Measurements from ENCODE around the gene LCE1D. TPM values are rescaled to one million over a fixed set of nuclear protein-coding genes. Genes with fewer than 3 reads are reported as not detected.

LCE1D gene
- total RNA-seq, 2 experiments from 2014 or later = not detected

DNA sequence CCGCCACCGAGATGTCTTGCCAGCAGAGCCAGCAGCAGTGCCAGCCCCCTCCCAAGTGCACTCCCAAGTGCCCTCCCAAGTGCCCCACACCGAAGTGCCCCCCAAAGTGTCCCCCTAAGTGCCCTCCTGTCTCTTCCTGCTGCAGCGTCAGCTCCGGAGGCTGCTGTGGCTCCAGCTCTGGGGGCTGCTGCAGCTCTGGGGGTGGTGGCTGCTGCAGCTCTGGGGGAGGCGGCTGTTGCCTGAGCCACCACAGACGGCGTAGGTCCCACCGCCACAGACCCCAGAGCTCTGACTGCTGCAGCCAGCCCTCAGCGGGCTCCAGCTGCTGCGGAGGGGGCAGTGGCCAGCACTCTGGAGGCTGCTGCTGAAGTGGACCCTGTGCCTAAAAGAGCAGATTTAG lies 20.2 kb upstream of the LCE1D start:
- no peak overlapping the region for H3K27ac Mint-ChIP-seq
- H3K27me3 Mint-ChIP-seq = peaks cover 10% of the 10 kb centered on the region
- H3K36me3 Mint-ChIP-seq = no peaks in the 10 kb centered on the region
- no peak for ATAC-seq (ENCODE audit: low read depth)
- H3K9me3 Mint-ChIP-seq = peaks cover 2% of the 10 kb centered on the region
- H3K4me3 Mint-ChIP-seq = no peak overlapping the region
- DNase-seq = no peak
- POLR2A ChIA-PET = no interaction called here
- H3K4me1 Mint-ChIP-seq = no peaks in the 10 kb centered on the region

- ATAC-seq (ENCODE audit: low read depth) = no peak
- DNase-seq = no peak
- POLR2A ChIA-PET = no interaction called here
- Mint-ChIP-seq H3K36me3 (no peaks in the 10 kb centered on the region), H3K9me3 (no peaks in the 10 kb centered on the region), H3K27ac (no peak overlapping the region), H3K4me1 (no peaks in the 10 kb centered on the region), H3K27me3 (peaks cover 11% of the 10 kb centered on the region), H3K4me3 (no peak overlapping the region)
Observed at GRCh38 chr1:152777510-152778137, 18.9 kb upstream of the LCE1D start.

DNA sequence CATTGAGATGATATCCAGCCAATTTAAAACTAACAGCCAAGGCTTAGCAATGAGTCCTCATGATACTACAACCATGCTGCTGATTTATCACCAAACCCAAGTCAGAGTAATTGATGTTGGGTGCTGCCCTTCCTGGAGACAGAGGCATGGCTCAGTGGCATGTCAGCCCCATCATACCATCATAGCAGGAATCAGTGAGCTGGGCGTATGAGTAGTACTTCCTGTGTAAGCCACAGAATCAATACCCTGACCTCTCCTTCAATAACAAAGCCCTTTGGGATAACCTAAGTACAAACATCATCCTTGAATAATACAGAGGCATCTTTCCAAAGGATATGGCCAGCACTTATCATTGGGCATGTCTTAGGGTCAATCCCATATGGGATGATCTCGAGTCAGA lies 13.4 kb upstream of the LCE1D start:
- Mint-ChIP-seq H3K4me3 (no peak overlapping the region), H3K36me3 (no peaks in the 10 kb centered on the region), H3K9me3 (no peaks in the 10 kb centered on the region), H3K4me1 (no peaks in the 10 kb centered on the region), H3K27ac (no peak overlapping the region), H3K27me3 (peaks cover 27% of the 10 kb centered on the region)
- no peak for ATAC-seq (ENCODE audit: low read depth)
- POLR2A ChIA-PET = no interaction called here
- DNase-seq = no peak

GRCh38 chr1:152786077-152786476 lies 10.4 kb upstream of the LCE1D start, which contains the start of gene LCE1E:
Gene LCE1E, plus strand, starts transcription at chr1:152786257. Its CDS starts 1,043 bp downstream, at chr1:152787300.
- Mint-ChIP-seq H3K4me1 (no peaks in the 10 kb centered on the region), H3K27me3 (peaks cover 21% of the 10 kb centered on the region), H3K9me3 (no peaks in the 10 kb centered on the region), H3K4me3 (no peak within 1 kb of the TSS), H3K27ac (no peak within 1 kb of the TSS), H3K36me3 (no peaks in the 10 kb centered on the region)
- ATAC-seq (ENCODE audit: low read depth) (no peak), DNase-seq (no peak)
- POLR2A ChIA-PET = no interaction called here

DNA sequence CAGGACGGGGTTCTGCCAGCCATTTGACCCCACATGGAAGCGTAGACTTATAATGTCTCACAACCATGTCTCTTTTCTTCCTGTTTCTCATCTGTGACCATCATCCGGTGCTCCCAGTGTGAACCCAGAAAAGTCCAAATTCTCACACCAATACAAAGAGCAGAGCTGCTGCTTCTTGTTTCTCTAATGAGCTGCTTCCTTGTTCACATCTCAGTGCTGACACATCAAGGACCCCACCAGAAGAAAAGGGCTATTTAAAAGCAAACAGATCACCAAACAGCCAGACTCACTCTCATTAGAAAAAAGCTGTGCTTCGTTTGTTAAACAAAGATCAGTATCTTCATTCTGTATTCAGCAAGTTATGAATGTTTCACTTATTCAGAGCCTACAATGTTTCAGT lies 835 bp upstream of the LCE1D start:
- Mint-ChIP-seq H3K27me3 (peaks cover 7% of the 10 kb centered on the region), H3K27ac (no peak overlapping the region), H3K4me1 (no peaks in the 10 kb centered on the region), H3K4me3 (no peak overlapping the region), H3K36me3 (no peaks in the 10 kb centered on the region), H3K9me3 (no peaks in the 10 kb centered on the region)
- DNase-seq = no peak
- ATAC-seq (ENCODE audit: low read depth) = no peak
- POLR2A ChIA-PET = no interaction called here

DNA sequence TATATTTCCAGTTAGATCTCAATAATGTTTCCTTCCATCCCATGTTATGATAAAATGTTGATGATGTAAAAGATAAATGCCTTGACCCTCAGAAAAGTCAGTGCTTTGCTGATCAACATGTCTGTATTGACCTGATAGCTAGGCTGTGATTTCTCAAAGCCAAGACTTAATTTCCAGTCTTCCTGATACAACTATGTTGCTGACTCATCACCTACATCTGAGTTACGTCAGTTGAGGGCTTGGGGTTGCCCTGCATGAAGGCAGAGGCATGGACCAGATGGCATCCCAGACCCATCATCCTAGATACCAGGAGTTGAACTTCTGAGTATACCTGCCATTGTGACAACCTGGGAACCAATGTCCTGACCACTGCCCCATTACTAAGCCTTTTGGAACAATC lies 4.8 kb downstream of the LCE1D start:
- Mint-ChIP-seq H3K4me3 (no peak overlapping the region), H3K27ac (no peak overlapping the region), H3K36me3 (no peaks in the 10 kb centered on the region), H3K4me1 (no peaks in the 10 kb centered on the region), H3K9me3 (no peaks in the 10 kb centered on the region), H3K27me3 (peaks cover 5% of the 10 kb centered on the region)
- POLR2A ChIA-PET = no interaction called here
- ATAC-seq (ENCODE audit: low read depth) = no peak
- no peak for DNase-seq

- no peak for DNase-seq
- POLR2A ChIA-PET = no interaction called here
- peaks cover 13% of the 10 kb centered on the region for H3K27me3 Mint-ChIP-seq
Observed at GRCh38 chr1:152806576-152806975, 10.1 kb downstream of the LCE1D start, which contains the start of gene LCE1C. Gene LCE1C, minus strand, starts transcription at chr1:152806651. Its CDS starts 1,173 bp downstream, at chr1:152805478.

DNA sequence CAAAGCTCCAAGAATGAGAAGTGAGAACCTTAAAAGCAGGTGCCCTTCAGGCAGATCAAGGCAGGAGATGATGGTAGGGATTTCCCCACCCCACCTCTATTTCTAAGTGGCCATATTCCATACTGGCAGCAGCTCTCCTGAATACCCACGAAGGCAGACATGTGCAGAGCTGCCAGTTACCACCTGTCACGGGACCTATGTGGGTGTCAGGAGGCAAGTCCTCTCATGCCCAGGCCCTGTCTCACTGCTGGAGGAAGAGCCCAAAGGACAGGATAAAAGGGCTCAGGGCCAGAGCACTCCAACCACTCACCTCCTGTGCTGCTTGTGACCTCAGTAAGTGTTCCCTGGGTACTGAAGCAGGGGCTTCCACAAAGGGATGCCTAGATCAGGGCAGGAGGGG lies 14.5 kb downstream of the LCE1D start:
- Mint-ChIP-seq H3K4me1 (no peaks in the 10 kb centered on the region), H3K27ac (no peak overlapping the region), H3K4me3 (no peak overlapping the region), H3K36me3 (no peaks in the 10 kb centered on the region), H3K9me3 (no peaks in the 10 kb centered on the region), H3K27me3 (peaks cover 13% of the 10 kb centered on the region)
- POLR2A ChIA-PET = no interaction called here
- ATAC-seq (ENCODE audit: low read depth) = no peak
- no peak for DNase-seq

More at GRCh38 chr1:152806576-152806975, 10.1 kb downstream of the LCE1D start, which contains the start of gene LCE1C:
- Mint-ChIP-seq H3K4me3 (no peak within 1 kb of the TSS), H3K27ac (no peak within 1 kb of the TSS), H3K36me3 (no peaks in the 10 kb centered on the region), H3K9me3 (no peaks in the 10 kb centered on the region), H3K4me1 (no peaks in the 10 kb centered on the region)
- no peak for ATAC-seq (ENCODE audit: low read depth)

DNA sequence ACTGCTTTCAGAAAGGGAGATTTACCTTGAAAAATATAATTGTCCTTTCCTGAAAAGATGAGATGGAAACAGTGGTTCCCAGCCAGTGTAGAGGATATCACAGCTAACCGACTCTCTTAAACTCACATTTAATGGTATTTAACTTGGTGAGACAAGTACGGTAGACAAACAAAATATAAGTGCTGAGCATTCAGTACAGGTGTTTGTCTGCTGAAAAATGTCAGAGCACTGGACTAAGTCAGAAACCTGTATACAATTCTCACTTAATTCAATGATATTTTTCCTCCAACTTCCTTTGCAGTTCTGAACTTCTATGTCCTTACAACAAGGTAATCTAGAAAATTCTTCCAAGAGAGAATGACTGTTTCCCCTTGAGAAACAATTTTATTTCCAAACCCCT lies 15.2 kb downstream of the LCE1D start, which contains the start of gene LCE1B:
LCE1B (plus strand) TSS at position 301 of the 400 bp plus-strand sequence. CDS start 476 bp downstream, outside the sequence.
- no peak for ATAC-seq (ENCODE audit: low read depth)
- POLR2A ChIA-PET = no interaction called here
- Mint-ChIP-seq H3K4me1 (no peaks in the 10 kb centered on the region), H3K27me3 (peaks cover 13% of the 10 kb centered on the region), H3K36me3 (no peaks in the 10 kb centered on the region), H3K9me3 (no peaks in the 10 kb centered on the region), H3K4me3 (no peak within 1 kb of the TSS), H3K27ac (no peak within 1 kb of the TSS)
- DNase-seq = no peak

DNA sequence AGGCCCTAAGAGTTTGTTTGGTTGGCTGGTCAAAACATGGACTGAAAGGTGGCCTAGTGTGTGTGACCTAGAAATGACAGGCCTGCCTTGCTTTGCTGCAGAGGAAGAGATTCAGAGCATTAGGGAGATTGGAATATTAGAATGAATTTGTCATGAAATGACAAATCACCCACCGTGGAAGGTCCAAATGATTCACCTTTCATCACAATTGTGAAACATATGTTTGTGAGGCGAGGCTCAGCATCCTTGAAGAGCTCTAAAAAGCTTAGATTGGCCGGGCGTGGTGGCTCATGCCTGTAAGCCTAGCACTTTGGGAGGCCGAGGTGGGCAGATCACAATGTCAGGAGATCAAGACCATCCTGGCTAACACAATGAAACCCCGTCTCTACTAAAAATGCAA lies 20.8 kb downstream of the LCE1D start:
- no peak for ATAC-seq (ENCODE audit: low read depth)
- POLR2A ChIA-PET = no interaction called here
- no peak for DNase-seq
- H3K27me3 Mint-ChIP-seq = no peaks in the 10 kb centered on the region
- no peak overlapping the region for H3K4me3 Mint-ChIP-seq
- H3K9me3 Mint-ChIP-seq = no peaks in the 10 kb centered on the region
- H3K36me3 Mint-ChIP-seq = no peaks in the 10 kb centered on the region
- H3K27ac Mint-ChIP-seq = no peak overlapping the region
- H3K4me1 Mint-ChIP-seq = no peaks in the 10 kb centered on the region

GRCh38 chr1:152823294-152823693 lies 26.8 kb downstream of the LCE1D start:
- ATAC-seq (ENCODE audit: low read depth) = no peak
- Mint-ChIP-seq H3K27ac (no peak overlapping the region), H3K9me3 (no peaks in the 10 kb centered on the region), H3K4me1 (no peaks in the 10 kb centered on the region), H3K4me3 (no peak overlapping the region), H3K36me3 (no peaks in the 10 kb centered on the region), H3K27me3 (no peaks in the 10 kb centered on the region)
- DNase-seq = no peak
- POLR2A ChIA-PET = no interaction called here

GRCh38 chr1:152824964-152825363 lies 28.4 kb downstream of the LCE1D start:
- Mint-ChIP-seq H3K9me3 (no peaks in the 10 kb centered on the region), H3K27me3 (peaks cover 2% of the 10 kb centered on the region), H3K36me3 (no peaks in the 10 kb centered on the region), H3K4me3 (no peak overlapping the region), H3K4me1 (no peaks in the 10 kb centered on the region), H3K27ac (no peak overlapping the region)
- POLR2A ChIA-PET = no interaction called here
- ATAC-seq (ENCODE audit: low read depth) (no peak), DNase-seq (no peak)

GRCh38 chr1:152827173-152827572 lies 30.7 kb downstream of the LCE1D start, which contains the start of gene LCE1A:
Gene LCE1A, plus strand, starts transcription at chr1:152827473. Its CDS starts 0 bp downstream, at chr1:152827473.
- H3K27ac Mint-ChIP-seq = no peak within 1 kb of the TSS

DNA sequence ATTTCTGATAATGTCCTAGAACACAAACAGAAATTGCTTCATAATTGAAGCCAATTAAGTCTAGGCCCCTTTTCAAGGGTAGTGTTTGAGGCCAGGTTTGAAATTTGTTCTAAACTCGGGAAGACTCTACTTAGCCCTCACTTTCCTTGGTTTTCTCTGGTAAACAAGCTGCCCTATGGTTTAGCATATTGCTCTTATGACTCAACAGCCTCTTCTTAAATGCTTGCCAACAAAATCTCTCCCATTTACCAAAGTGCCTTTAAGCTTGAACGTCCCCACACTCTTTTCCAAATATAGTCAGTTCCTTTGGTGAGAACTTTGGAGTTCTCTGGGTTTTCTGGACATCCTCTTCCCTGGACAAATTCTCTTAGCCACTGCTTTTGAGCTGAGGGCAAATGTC lies 40.3 kb downstream of the LCE1D start:
- H3K36me3 Mint-ChIP-seq = no peaks in the 10 kb centered on the region
- no peaks in the 10 kb centered on the region for H3K9me3 Mint-ChIP-seq
- POLR2A ChIA-PET = no interaction called here
- ATAC-seq (ENCODE audit: low read depth) = no peak
- no peak for DNase-seq
- H3K4me1 Mint-ChIP-seq = no peaks in the 10 kb centered on the region
- no peak overlapping the region for H3K4me3 Mint-ChIP-seq
- H3K27me3 Mint-ChIP-seq = peaks cover 3% of the 10 kb centered on the region
- no peak overlapping the region for H3K27ac Mint-ChIP-seq

More at GRCh38 chr1:152827173-152827572, 30.7 kb downstream of the LCE1D start, which contains the start of gene LCE1A:
- Mint-ChIP-seq H3K4me1 (no peaks in the 10 kb centered on the region), H3K36me3 (no peaks in the 10 kb centered on the region), H3K4me3 (no peak within 1 kb of the TSS), H3K27me3 (peaks cover 2% of the 10 kb centered on the region), H3K9me3 (no peaks in the 10 kb centered on the region)
- DNase-seq (no peak), ATAC-seq (ENCODE audit: low read depth) (no peak)
- POLR2A ChIA-PET = no interaction called here
